ENCODE data around the gene EML6. TPM values are rescaled to one million over a fixed set of nuclear protein-coding genes. Genes with fewer than 3 reads are reported as not detected.

The EML6 gene
- total RNA-seq, 4 donors from 2014 or later = 2.7 to 42.5 (median 11.9) TPM

DNA sequence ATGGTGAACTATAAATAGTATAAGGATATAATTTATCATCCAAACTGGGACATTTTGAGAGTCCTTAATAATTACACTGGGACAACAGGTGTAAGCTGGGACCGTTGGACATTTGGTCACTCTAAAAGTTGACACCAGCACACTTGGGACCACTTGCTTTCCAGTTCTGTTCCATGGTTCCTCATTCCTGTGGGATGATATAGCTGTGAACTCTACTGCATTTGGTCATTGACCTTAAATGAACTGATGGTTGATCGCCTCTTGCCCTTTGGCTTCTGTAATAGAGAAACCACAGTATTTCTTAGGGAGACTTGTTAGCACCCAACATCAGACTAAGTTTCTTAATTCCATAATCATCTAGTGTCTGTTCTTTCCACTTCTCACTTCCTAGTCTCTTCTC, 46.7 kb downstream of the EML6 start:
- no peaks in the 10 kb centered on the region for H3K9me3 ChIP-seq
- TF ChIP-seq POLR2A (IDR thresholded peaks at IDR 0.05) = no peak
- TF ChIP-seq, protein P1, sequence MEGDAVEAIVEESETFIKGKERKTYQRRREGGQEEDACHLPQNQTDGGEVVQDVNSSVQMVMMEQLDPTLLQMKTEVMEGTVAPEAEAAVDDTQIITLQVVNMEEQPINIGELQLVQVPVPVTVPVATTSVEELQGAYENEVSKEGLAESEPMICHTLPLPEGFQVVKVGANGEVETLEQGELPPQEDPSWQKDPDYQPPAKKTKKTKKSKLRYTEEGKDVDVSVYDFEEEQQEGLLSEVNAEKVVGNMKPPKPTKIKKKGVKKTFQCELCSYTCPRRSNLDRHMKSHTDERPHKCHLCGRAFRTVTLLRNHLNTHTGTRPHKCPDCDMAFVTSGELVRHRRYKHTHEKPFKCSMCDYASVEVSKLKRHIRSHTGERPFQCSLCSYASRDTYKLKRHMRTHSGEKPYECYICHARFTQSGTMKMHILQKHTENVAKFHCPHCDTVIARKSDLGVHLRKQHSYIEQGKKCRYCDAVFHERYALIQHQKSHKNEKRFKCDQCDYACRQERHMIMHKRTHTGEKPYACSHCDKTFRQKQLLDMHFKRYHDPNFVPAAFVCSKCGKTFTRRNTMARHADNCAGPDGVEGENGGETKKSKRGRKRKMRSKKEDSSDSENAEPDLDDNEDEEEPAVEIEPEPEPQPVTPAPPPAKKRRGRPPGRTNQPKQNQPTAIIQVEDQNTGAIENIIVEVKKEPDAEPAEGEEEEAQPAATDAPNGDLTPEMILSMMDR (IDR thresholded peaks at IDR 0.05 in 4 of 5, conservative IDR thresholded peaks at IDR 0.05 in 1 of 5) = no peak
- no peak overlapping the region for H3K4me3 ChIP-seq
- no peak overlapping the region for H3K27ac ChIP-seq
- intact Hi-C loops (cut with DNase I; ENCODE audit: low total_unique reads) (no loop called here), in situ Hi-C loops (cut with MboI; ENCODE audit: low sequenced_read_pairs in 4 of 4) (no loop called here)
- ATAC-seq (no peak), DNase-seq (no peak)
- H3K4me1 ChIP-seq = peaks cover 0 to 4% of the 10 kb centered on the region in 2 donors
- H3K27me3 ChIP-seq = no peaks in the 10 kb centered on the region
- H3K36me3 ChIP-seq = no peaks in the 10 kb centered on the region

DNA sequence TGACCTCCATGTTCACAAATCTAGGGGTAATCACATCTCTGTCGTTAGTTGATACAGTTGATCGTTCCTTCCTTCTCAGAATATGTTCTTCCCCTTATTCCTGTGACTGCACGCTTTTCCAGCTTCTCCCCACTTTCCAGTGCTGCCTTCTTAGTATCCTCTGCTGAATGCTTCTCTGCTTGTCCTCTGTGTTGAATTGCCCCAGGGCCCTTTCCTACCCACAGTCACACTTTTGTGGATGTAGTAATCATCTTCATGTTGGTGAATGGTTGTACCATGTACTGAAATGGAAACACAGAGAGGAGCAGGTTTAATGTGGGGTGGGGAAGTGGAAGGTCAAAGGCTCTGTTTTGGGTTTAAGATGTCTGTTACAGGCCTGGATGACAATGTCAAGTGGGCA, 47.2 kb downstream of the EML6 start:
- H3K4me1 ChIP-seq = peaks cover 0 to 4% of the 10 kb centered on the region in 2 donors
- intact Hi-C loops (cut with DNase I; ENCODE audit: low total_unique reads) = no loop called here
- TF ChIP-seq POLR2A (IDR thresholded peaks at IDR 0.05) = no peak
- TF ChIP-seq, protein P1 (IDR thresholded peaks at IDR 0.05 in 4 of 5, conservative IDR thresholded peaks at IDR 0.05 in 1 of 5) = no peak

DNA sequence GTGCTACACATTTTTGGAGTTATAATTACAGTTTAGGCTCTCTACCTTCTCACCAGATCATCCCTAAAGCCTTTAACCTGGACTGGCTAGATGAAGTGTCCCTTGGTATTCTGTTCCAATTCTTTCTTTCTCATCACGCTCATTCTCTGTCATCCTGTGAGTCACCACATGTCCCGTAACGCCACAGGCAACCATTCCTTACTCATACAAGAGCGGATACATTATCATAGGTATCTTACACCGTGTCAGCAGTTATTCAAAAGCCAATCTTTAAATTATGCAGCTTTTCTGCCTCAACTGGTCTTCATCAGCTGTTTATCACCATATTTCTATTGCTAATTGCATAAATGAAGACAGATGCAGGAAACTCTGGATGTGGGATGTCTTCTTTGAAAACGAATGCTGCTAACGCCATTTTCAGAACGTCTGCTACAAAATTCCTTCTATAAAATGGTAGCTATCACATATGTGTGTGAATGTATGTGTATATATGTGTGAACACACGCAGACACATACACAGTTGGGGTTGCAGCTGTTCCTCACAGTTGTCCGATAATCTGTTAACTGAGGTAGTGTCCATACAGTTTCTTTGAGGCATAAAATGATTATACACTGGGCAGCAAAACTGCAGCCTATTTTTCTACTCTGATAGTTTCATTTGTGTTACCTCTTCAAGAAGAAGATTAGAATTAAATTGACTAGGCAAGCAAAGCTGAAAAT, 47.9 kb downstream of the EML6 start:
- H3K4me1 ChIP-seq = peaks cover 0 to 4% of the 10 kb centered on the region in 2 donors
- no peaks in the 10 kb centered on the region for H3K27me3 ChIP-seq
- no peak for ATAC-seq
- intact Hi-C loops (cut with DNase I; ENCODE audit: low total_unique reads) = no loop called here
- H3K36me3 ChIP-seq = no peaks in the 10 kb centered on the region
- TF ChIP-seq POLR2A (IDR thresholded peaks at IDR 0.05) = no peak
- TF ChIP-seq, protein P1 (IDR thresholded peaks at IDR 0.05 in 4 of 5, conservative IDR thresholded peaks at IDR 0.05 in 1 of 5) = no peak
- H3K27ac ChIP-seq = no peak overlapping the region
- no peak for DNase-seq
- no peaks in the 10 kb centered on the region for H3K9me3 ChIP-seq
- in situ Hi-C loops (cut with MboI; ENCODE audit: low sequenced_read_pairs in 4 of 4) = no loop called here
- H3K4me3 ChIP-seq = no peak overlapping the region

More for the DNA sequence above, 47.2 kb downstream of the EML6 start:
- no peaks in the 10 kb centered on the region for H3K36me3 ChIP-seq
- DNase-seq (no peak), ATAC-seq (no peak)
- no peak overlapping the region for H3K4me3 ChIP-seq
- no peak overlapping the region for H3K27ac ChIP-seq
- no peaks in the 10 kb centered on the region for H3K9me3 ChIP-seq
- no peaks in the 10 kb centered on the region for H3K27me3 ChIP-seq
- in situ Hi-C loops (cut with MboI; ENCODE audit: low sequenced_read_pairs in 4 of 4) = no loop called here

GRCh38 chr2:54772110-54772509, 48.6 kb downstream of the EML6 start:
- H3K9me3 ChIP-seq = no peaks in the 10 kb centered on the region
- H3K27me3 ChIP-seq = no peaks in the 10 kb centered on the region
- no peak for ATAC-seq
- DNase-seq = no peak
- peaks cover 0 to 4% of the 10 kb centered on the region in 2 donors for H3K4me1 ChIP-seq
- no peak for TF ChIP-seq POLR2A (IDR thresholded peaks at IDR 0.05)
- TF ChIP-seq, protein P1 (IDR thresholded peaks at IDR 0.05 in 4 of 5, conservative IDR thresholded peaks at IDR 0.05 in 1 of 5) = no peak
- no peak overlapping the region for H3K27ac ChIP-seq
- no peaks in the 10 kb centered on the region for H3K36me3 ChIP-seq
- in situ Hi-C loops (cut with MboI; ENCODE audit: low sequenced_read_pairs in 4 of 4) (no loop called here), intact Hi-C loops (cut with DNase I; ENCODE audit: low total_unique reads) (no loop called here)
- H3K4me3 ChIP-seq = no peak overlapping the region

All from gastrocnemius medialis (tissue), 4 donors.